ENCODE data around the gene SDHA. TPM values are rescaled to one million over a fixed set of nuclear protein-coding genes. Genes with fewer than 3 reads are reported as not detected.
"Not testable (repeated sequence)": the region's sequence is repeated elsewhere in the genome, so short reads cannot be mapped to it uniquely, and the experiment has no call there.

SDHA gene
- total RNA-seq, 1 experiment from 2014 or later: 134 TPM

DNA sequence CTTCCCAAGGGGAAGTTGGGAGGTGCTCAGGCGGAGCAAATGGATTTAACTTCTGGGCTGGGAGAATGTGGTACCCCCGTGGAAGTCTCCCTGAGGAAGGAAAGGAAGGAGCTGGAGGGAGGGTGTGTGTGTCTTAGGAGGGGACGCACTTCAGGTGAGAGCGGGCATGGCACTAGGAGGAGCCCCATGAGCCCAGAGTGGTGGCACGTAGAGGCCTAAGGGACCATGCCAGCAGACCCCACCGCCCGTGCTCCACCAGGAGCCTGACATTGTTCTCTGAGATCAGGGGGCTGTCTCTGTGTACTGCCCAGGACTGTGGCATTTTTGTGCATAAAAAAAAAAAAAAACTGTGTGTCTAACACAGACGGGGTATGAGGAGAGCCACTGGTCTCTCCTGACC, 84.8 kb downstream of the SDHA start (continued):
- TF ChIP-seq TCF7L2 (IDR thresholded peaks at IDR 0.05; ENCODE audit: borderline replicate concordance, extremely low read depth, insufficient read depth, insufficient read length): no peak
- TF ChIP-seq JUND (IDR thresholded peaks at IDR 0.05): no peak
- TF ChIP-seq FOSL1 (IDR thresholded peaks at IDR 0.05; ENCODE audit: low read depth): no peak
- no peak for TF ChIP-seq EZH2 (IDR thresholded peaks at IDR 0.05)
- TF ChIP-seq SRF (IDR thresholded peaks at IDR 0.05; ENCODE audit: low read depth): no peak
- TF ChIP-seq, protein P1, sequence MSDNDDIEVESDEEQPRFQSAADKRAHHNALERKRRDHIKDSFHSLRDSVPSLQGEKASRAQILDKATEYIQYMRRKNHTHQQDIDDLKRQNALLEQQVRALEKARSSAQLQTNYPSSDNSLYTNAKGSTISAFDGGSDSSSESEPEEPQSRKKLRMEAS (IDR thresholded peaks at IDR 0.05): no peak
- TF ChIP-seq ELF1 (IDR thresholded peaks at IDR 0.05; ENCODE audit: borderline replicate concordance, low read depth): no peak
- TF ChIP-seq, protein P2, sequence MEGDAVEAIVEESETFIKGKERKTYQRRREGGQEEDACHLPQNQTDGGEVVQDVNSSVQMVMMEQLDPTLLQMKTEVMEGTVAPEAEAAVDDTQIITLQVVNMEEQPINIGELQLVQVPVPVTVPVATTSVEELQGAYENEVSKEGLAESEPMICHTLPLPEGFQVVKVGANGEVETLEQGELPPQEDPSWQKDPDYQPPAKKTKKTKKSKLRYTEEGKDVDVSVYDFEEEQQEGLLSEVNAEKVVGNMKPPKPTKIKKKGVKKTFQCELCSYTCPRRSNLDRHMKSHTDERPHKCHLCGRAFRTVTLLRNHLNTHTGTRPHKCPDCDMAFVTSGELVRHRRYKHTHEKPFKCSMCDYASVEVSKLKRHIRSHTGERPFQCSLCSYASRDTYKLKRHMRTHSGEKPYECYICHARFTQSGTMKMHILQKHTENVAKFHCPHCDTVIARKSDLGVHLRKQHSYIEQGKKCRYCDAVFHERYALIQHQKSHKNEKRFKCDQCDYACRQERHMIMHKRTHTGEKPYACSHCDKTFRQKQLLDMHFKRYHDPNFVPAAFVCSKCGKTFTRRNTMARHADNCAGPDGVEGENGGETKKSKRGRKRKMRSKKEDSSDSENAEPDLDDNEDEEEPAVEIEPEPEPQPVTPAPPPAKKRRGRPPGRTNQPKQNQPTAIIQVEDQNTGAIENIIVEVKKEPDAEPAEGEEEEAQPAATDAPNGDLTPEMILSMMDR (IDR thresholded peaks at IDR 0.05 in 2 of 3, conservative IDR thresholded peaks at IDR 0.05 in 1 of 3; ENCODE audit: borderline replicate concordance in 1 of 3, insufficient read depth in 1 of 3, low read depth in 2 of 3, low read length in 2 of 3): no peak
- TF ChIP-seq, protein P3, sequence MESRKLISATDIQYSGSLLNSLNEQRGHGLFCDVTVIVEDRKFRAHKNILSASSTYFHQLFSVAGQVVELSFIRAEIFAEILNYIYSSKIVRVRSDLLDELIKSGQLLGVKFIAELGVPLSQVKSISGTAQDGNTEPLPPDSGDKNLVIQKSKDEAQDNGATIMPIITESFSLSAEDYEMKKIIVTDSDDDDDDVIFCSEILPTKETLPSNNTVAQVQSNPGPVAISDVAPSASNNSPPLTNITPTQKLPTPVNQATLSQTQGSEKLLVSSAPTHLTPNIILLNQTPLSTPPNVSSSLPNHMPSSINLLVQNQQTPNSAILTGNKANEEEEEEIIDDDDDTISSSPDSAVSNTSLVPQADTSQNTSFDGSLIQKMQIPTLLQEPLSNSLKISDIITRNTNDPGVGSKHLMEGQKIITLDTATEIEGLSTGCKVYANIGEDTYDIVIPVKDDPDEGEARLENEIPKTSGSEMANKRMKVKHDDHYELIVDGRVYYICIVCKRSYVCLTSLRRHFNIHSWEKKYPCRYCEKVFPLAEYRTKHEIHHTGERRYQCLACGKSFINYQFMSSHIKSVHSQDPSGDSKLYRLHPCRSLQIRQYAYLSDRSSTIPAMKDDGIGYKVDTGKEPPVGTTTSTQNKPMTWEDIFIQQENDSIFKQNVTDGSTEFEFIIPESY (IDR thresholded peaks at IDR 0.05; ENCODE audit: extremely low read depth, insufficient replicate concordance, low read length): no peak

DNA sequence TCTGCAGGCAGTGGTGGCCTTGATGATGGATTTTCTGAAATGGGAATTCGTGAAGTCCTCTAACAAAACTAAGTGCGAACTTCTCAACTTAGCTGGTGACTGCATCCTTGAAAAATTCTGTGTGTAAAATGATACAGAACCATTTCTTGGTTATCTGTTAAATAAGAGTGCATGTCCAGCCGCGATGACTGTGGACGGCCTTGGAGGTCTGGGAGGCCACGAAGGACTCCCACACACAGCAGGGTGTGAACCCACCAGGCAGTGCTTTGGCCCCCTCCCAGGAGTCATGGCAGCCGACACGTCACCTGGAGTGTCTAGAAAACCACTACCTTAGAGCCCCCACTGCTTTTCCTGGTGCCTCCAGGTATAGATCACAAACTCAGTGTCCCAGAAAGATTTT, 85.6 kb downstream of the SDHA start:
- H3K9ac ChIP-seq (ENCODE audit: low read length); H3K9me3 ChIP-seq (ENCODE audit: control insufficient read depth in 1 of 2, insufficient read depth in 1 of 2, low read depth in 1 of 2, low read length in 2 of 2); ATAC-seq; H3K27ac ChIP-seq (ENCODE audit: low read depth, low read length); BruUV-seq (replicated peaks); H3K27me3 ChIP-seq (ENCODE audit: insufficient read depth, low read length); RAD21 ChIA-PET (ENCODE audit: low non-redundant PET in 1 of 2, low total read pairs in 2 of 2, uncharacterized antibody in 2 of 2, unreplicated experiment in 2 of 2); POLR2A ChIA-PET; H2AFZ ChIP-seq (ENCODE audit: low read depth, low read length, poor library complexity, severe bottlenecking); H3K9me2 ChIP-seq (ENCODE audit: insufficient read depth); H3K36me3 ChIP-seq (ENCODE audit: control insufficient read depth in 1 of 2, insufficient read depth in 2 of 2, low read length in 2 of 2); DNase-seq (ENCODE audit: low read depth, low spot score); H3K4me3 ChIP-seq (replicated peaks in 1 of 2; ENCODE audit: low read depth in 1 of 2, low read length in 2 of 2); H3K4me1 ChIP-seq (ENCODE audit: control insufficient read depth in 1 of 2, insufficient read depth in 2 of 2, low read length in 2 of 2); CTCF ChIA-PET; intact Hi-C loops (cut with micrococcal nuclease); H3K4me2 ChIP-seq (ENCODE audit: low read length); H4K20me1 ChIP-seq (ENCODE audit: insufficient read depth): not testable (repeated sequence)
- peaks cover 31% of the 10 kb centered on the region; the same call in 1 of the 2 replicates for H3K79me2 ChIP-seq (ENCODE audit: insufficient read depth, low read length)

Measured in HCT116 (cell line).